ENCODE measurements around the gene USP26.
"Not testable (repeated sequence)": the region's sequence is repeated elsewhere in the genome, so short reads cannot be mapped to it uniquely, and the experiment has no call there.

DNA sequence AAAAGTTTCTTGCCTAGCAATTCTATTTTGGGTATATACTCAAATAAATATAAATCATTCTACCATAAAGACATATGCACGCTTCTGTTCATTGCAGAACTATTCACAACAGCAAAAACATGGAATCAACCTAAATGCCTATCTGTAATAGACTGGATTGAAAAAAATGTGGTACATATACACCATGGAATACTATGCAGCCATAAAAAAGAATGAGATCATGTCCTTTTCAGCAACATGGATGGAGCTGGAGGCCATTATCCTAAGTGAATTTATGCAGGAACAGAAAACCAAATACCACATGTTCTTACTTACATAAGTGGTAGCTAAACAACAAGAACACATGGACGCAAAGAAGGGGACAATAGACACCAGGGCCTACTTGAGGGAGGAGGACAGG lies 116.9 kb downstream of the USP26 start:
- TF ChIP-seq POLR2A, POLR2AphosphoS5 (IDR thresholded peaks at IDR 0.05; ENCODE audit: low read depth, low read length): not testable (repeated sequence)
